B cell (primary cell): ENCODE measurements around the gene STMN3. TPM values are rescaled to one million over a fixed set of nuclear protein-coding genes. Genes with fewer than 3 reads are reported as not detected.

Experiments used
- ATAC-seq: fragments of 200-7000 bp; cut with Tn5 transposase; one replicate; pipeline ENCODE4 v1.10.0; 2021; ENCODE audit warnings: low read depth, mild to moderate bottlenecking, moderate number of reproducible peaks, moderate library complexity
- CTCF ChIA-PET: fragments of 350-600 bp; sonication (Branson Sonifier 250); formaldehyde crosslinking; loops from one replicate; lab custom pipeline; 2021; ENCODE audit warnings: antibody characterized with exemption, inconsistent platforms; lab: Charles Lee
- POLR2A ChIA-PET: fragments of 350-600 bp; sonication (Branson Sonifier 250); formaldehyde crosslinking; loops from one replicate; lab custom pipeline; 2021; ENCODE audit warnings: antibody characterized with exemption; lab: Charles Lee
- DNase-seq: peaks from one replicate; pipeline ENCODE4 v3.0.0; 2013
- H2AFZ ChIP-seq: 2 replicates; pipeline ENCODE4 v1.6.1; 2012; ENCODE audit warnings: mild to moderate bottlenecking, low read depth, low read length; ENCODE audit not compliant: insufficient read depth, poor library complexity, severe bottlenecking
- H3K27ac ChIP-seq, 2 donors: 1 replicate in 1 of 2; 2 replicates in 1 of 2; pipeline ENCODE4 v1.5.1; 2012 to 2013; ENCODE audit warnings: low read length in 2 of 2, mild to moderate bottlenecking in 2 of 2, moderate library complexity in 1 of 2
- H3K27me3 ChIP-seq, 4 experiments: fragments of 200-600 bp in 1 of 4; sonication (generic) in 1 of 4; replicated peaks in 1 of 4; 1 replicate in 2 of 4; 2 replicates in 2 of 4; pipeline versions ENCODE4 v1.6.1 to v1.7.0; 2013 to 2016; ENCODE audit warnings: low read length in 3 of 4, mild to moderate bottlenecking in 2 of 4, mixed read lengths in 1 of 4, moderate library complexity in 1 of 4; ENCODE audit not compliant: insufficient read depth in 4 of 4, control insufficient read depth in 3 of 4; ENCODE audit errors: control extremely low read depth in 1 of 4
- H3K36me3 ChIP-seq, 2 experiments: replicated peaks in 1 of 2; 1 replicate in 1 of 2; 2 replicates in 1 of 2; pipeline versions ENCODE4 v1.6.1 to v1.7.1; 2013; ENCODE audit warnings: low read length in 1 of 2; ENCODE audit not compliant: insufficient read depth in 2 of 2, control insufficient read depth in 1 of 2; ENCODE audit errors: control extremely low read depth in 1 of 2, extremely low read depth in 1 of 2
- H3K4me1 ChIP-seq, 2 donors: fragments of 200-600 bp in 1 of 2; sonication (generic) in 1 of 2; 1 replicate in 1 of 2; 2 replicates in 1 of 2; pipeline versions ENCODE4 v1.5.1 to v1.6.1; 2013 to 2017; ENCODE audit warnings: low read length in 2 of 2; ENCODE audit not compliant: control insufficient read depth in 2 of 2, insufficient read depth in 2 of 2
- H3K4me2 ChIP-seq: replicated peaks from 2 replicates; pipeline ENCODE3; 2012; ENCODE audit warnings: mild to moderate bottlenecking, low read depth, low read length; ENCODE audit not compliant: poor library complexity, severe bottlenecking
- H3K4me3 ChIP-seq, 5 experiments: fragments of 200-600 bp in 1 of 5; sonication (generic) in 1 of 5; 1 replicate in 3 of 5; 2 replicates in 2 of 5; pipeline versions ENCODE4 v1.5.1 to v1.7.0; 2011 to 2016; ENCODE audit warnings: low read length in 4 of 5, mild to moderate bottlenecking in 4 of 5, low read depth in 2 of 5, control low read depth in 1 of 5, moderate library complexity in 1 of 5; ENCODE audit not compliant: insufficient read depth in 1 of 5; ENCODE audit errors: control extremely low read depth in 1 of 5, extremely low read depth in 1 of 5
- H3K79me2 ChIP-seq: fragments of 200-600 bp; sonication (generic); one replicate; pipeline ENCODE4 v1.6.0; 2016; ENCODE audit warnings: low read length; ENCODE audit not compliant: control insufficient read depth, insufficient read depth
- H3K9ac ChIP-seq: fragments of 200-600 bp; sonication (generic); 2 replicates; pipeline ENCODE4 v1.6.1; 2017; ENCODE audit warnings: mild to moderate bottlenecking, low read length, moderate library complexity
- H3K9me3 ChIP-seq, 3 donors: one replicate each; pipeline versions ENCODE4 v1.6.1 to v1.7.1; 2013; ENCODE audit warnings: low read length in 2 of 3; ENCODE audit not compliant: control insufficient read depth in 2 of 3, insufficient read depth in 1 of 3; ENCODE audit errors: control extremely low read depth in 1 of 3
- H4K20me1 ChIP-seq: 2 replicates; pipeline ENCODE4 v1.6.0; 2012; ENCODE audit warnings: mild to moderate bottlenecking, low read length; ENCODE audit not compliant: insufficient read depth, control insufficient read depth, poor library complexity, severe bottlenecking
- H3K27ac Mint-ChIP-seq: one replicate; pipeline ENCODE4 v1.8.0; 2021; ENCODE audit warnings: mixed read lengths
- H3K27me3 Mint-ChIP-seq: one replicate; pipeline ENCODE4 v1.8.0; 2021; ENCODE audit warnings: mixed read lengths
- H3K4me1 Mint-ChIP-seq: one replicate; pipeline ENCODE4 v1.8.0; 2021; ENCODE audit warnings: mixed read lengths
- H3K4me3 Mint-ChIP-seq: one replicate; pipeline ENCODE4 v1.8.0; 2021; ENCODE audit warnings: mixed read lengths
- H3K9me3 Mint-ChIP-seq: one replicate; pipeline ENCODE4 v1.8.0; 2022; ENCODE audit warnings: mixed read lengths; ENCODE audit not compliant: insufficient read depth
- EZH2 ChIP-seq: IDR thresholded peaks from 2 replicates; pipeline ENCODE4 v1.6.1; 2012; ENCODE audit warnings: borderline replicate concordance, low read depth, mild to moderate bottlenecking, moderate library complexity, low read length; ENCODE audit not compliant: insufficient read depth, poor library complexity, severe bottlenecking
- WGBS: methylation state at CpG from one replicate; pipeline ENCODE4 v1.1.5; 2013; ENCODE audit warnings: missing lambda C conversion rate; ENCODE audit not compliant: insufficient coverage; 5-methylcytosine and 5-hydroxymethylcytosine counted together
- intact Hi-C: fragments of 100-400 bp; cut with micrococcal nuclease; formaldehyde crosslinking; loops from one replicate; pipeline ENCODE4 v1.10.0; 2022
- polyA plus RNA-seq: library from polyadenylated mRNA; depleted of rRNA; stranded (reverse); fragments of >200 nt; gene quantifications from 2 replicates; pipeline ENCODE4 v1.2.3, GENCODE V29; 2012
- total RNA-seq, 2 donors: library from RNA; stranded (reverse); fragments of 120-200 nt in 1 of 2; gene quantifications; 1 replicate in 1 of 2; 2 replicates in 1 of 2; pipeline versions ENCODE4 v1.2.3 to v1.2.4, GENCODE V29; 2013 to 2022
- TF ChIP-seq, protein P1 (sequence below): fragments of 200-600 bp; IDR thresholded peaks from one replicate; pipeline ENCODE4 v1.8.0; 2022; ENCODE audit warnings: antibody characterized with exemption, mild to moderate bottlenecking

The STMN3 gene
- total and polyA plus RNA-seq, 2 donors (not counting 1 experiment from before 2014, with no cell fraction given) = 35.0 to 59.4 TPM

GRCh38 chr20:63702036-63702665 lies 48.9 kb upstream of the STMN3 start:
- Histone ChIP-seq H3K27ac (no peak overlapping the region), H3K27me3 (no peaks in the 10 kb centered on the region), H3K4me2 (no peak overlapping the region), H3K4me1 (peaks cover 17 to 18% of the 10 kb centered on the region in 2 donors), H4K20me1 (peaks cover 99% of the 10 kb centered on the region), H3K4me3 (no peak overlapping the region), H3K79me2 (peaks cover 97% of the 10 kb centered on the region), H3K9ac (no peak overlapping the region), H3K36me3 (peaks cover 0 to 26% of the 10 kb centered on the region in 2 experiments), H2AFZ (no peak overlapping the region), H3K9me3 (no peaks in the 10 kb centered on the region)
- TF ChIP-seq, protein P1, sequence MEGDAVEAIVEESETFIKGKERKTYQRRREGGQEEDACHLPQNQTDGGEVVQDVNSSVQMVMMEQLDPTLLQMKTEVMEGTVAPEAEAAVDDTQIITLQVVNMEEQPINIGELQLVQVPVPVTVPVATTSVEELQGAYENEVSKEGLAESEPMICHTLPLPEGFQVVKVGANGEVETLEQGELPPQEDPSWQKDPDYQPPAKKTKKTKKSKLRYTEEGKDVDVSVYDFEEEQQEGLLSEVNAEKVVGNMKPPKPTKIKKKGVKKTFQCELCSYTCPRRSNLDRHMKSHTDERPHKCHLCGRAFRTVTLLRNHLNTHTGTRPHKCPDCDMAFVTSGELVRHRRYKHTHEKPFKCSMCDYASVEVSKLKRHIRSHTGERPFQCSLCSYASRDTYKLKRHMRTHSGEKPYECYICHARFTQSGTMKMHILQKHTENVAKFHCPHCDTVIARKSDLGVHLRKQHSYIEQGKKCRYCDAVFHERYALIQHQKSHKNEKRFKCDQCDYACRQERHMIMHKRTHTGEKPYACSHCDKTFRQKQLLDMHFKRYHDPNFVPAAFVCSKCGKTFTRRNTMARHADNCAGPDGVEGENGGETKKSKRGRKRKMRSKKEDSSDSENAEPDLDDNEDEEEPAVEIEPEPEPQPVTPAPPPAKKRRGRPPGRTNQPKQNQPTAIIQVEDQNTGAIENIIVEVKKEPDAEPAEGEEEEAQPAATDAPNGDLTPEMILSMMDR = no peak
- TF ChIP-seq EZH2 = no peak
- POLR2A ChIA-PET = interaction anchor here (1.0 kb wide), 1 partner anchor 39 kb away, joined by 3 read pairs; no protein-coding TSS in a partner anchor
- 95% methylated on average over 16 of the region's 16 CpGs for WGBS
- DNase-seq = no peak
- Mint-ChIP-seq H3K4me1 (peaks cover 14% of the 10 kb centered on the region), H3K27me3 (no peaks in the 10 kb centered on the region), H3K9me3 (no peaks in the 10 kb centered on the region), H3K4me3 (no peak overlapping the region), H3K27ac (no peak overlapping the region)
- CTCF ChIA-PET = interaction anchor here (0.6 kb wide), 1 partner anchor 322 kb away, joined by 3 read pairs; no protein-coding TSS in a partner anchor
- intact Hi-C loops = no loop called here
- ATAC-seq = no peak

DNA sequence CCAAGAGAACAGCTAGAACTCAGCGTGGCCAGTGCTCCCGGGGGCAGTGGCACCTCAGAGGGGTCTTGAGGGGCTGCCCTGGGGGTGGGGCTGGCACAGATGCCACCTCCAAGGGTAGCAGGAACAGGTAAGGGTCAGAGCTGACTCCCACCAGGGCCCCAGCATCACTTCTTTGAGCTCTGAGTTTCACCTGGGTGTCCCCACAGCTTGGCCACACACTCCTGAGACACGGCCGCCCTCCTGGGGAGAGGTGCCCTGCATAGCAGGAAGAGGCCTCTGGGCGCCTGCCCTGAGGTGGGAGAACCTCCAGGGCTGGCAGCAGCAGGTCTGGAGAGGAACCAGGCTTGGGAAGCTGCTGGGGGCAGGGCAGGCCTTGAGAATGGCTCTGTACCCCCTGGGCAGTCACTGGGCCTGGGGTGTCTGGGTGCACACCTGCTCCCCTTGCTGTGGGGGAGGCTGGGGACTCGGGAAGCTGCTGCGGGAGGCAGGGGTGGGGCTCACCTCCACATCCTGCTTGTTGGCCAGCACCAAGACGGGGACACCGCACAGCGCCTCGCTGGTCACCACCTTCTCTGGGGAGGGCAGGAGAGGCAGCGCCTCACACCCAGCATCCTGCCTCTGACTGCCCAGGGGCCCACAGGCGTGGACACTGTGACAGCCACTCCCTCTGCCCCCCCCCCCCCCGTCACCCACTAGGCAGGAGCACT lies 48.3 kb upstream of the STMN3 start:
- WGBS = 90% methylated on average over 13 of the region's 14 CpGs
- Histone ChIP-seq H3K9me3 (no peaks in the 10 kb centered on the region), H3K4me1 (peaks cover 17 to 18% of the 10 kb centered on the region in 2 donors), H3K27me3 (peaks cover 0 to 3% (median 0%) of the 10 kb centered on the region in 4 experiments), H3K79me2 (peaks cover 91% of the 10 kb centered on the region), H2AFZ (no peak overlapping the region), H3K36me3 (peaks cover 0 to 26% of the 10 kb centered on the region in 2 experiments), H3K4me2 (no peak overlapping the region), H3K27ac (no peak overlapping the region), H3K9ac (no peak overlapping the region), H3K4me3 (no peak overlapping the region), H4K20me1 (peaks cover 99% of the 10 kb centered on the region)
- ChIA-PET CTCF (no interaction called here), POLR2A (no interaction called here)
- H3K27ac Mint-ChIP-seq = no peak overlapping the region
- no peak overlapping the region for H3K4me3 Mint-ChIP-seq
- no peak for TF ChIP-seq EZH2
- TF ChIP-seq, protein P1 = no peak
- H3K4me1 Mint-ChIP-seq = peaks cover 13% of the 10 kb centered on the region
- no peak for ATAC-seq
- H3K27me3 Mint-ChIP-seq = no peaks in the 10 kb centered on the region
- no peaks in the 10 kb centered on the region for H3K9me3 Mint-ChIP-seq
- DNase-seq = peak; percentile 12
- intact Hi-C loops = no loop called here
